ENCODE results near the gene MSX2. TPM values are rescaled to one million over a fixed set of nuclear protein-coding genes. Genes with fewer than 3 reads are reported as not detected.

The MSX2 gene
- total RNA-seq, 1 donor from 2014 or later: 0.27 TPM

Small RNAs within 50 kb of the gene (microRNA-seq; reads per million reads assigned to microRNA genes)
- 2.0 reads per million for gene MIR4634 (ENCODE audit: borderline number of aligned reads)
